ENCODE measurements around the gene PRKG1. TPM values are rescaled to one million over a fixed set of nuclear protein-coding genes. Genes with fewer than 3 reads are reported as not detected.
"Not testable (repeated sequence)": the region's sequence is repeated elsewhere in the genome, so short reads cannot be mapped to it uniquely, and the experiment has no call there.

Gene PRKG1
- total RNA-seq, 1 experiment from 2014 or later: not detected

GRCh38 chr10:51147644-51148399, 73.5 kb downstream of the PRKG1 start:
- DNase-seq (ENCODE audit: low read depth): no peak
- in situ Hi-C loops (cut with HindIII; ENCODE audit: low pct_unique_long_range_greater_than_20kb, low sequenced_read_pairs): no loop called here

GRCh38 chr10:51156926-51157325, 82.6 kb downstream of the PRKG1 start:
- DNase-seq (ENCODE audit: low read depth): no peak

GRCh38 chr10:51158832-51159231, 84.5 kb downstream of the PRKG1 start:
- DNase-seq (ENCODE audit: low read depth): no peak
- in situ Hi-C loops (cut with HindIII; ENCODE audit: low pct_unique_long_range_greater_than_20kb, low sequenced_read_pairs): no loop called here

More at GRCh38 chr10:51156926-51157325, 82.6 kb downstream of the PRKG1 start:
- in situ Hi-C loops (cut with HindIII; ENCODE audit: low pct_unique_long_range_greater_than_20kb, low sequenced_read_pairs): no loop called here

DNA sequence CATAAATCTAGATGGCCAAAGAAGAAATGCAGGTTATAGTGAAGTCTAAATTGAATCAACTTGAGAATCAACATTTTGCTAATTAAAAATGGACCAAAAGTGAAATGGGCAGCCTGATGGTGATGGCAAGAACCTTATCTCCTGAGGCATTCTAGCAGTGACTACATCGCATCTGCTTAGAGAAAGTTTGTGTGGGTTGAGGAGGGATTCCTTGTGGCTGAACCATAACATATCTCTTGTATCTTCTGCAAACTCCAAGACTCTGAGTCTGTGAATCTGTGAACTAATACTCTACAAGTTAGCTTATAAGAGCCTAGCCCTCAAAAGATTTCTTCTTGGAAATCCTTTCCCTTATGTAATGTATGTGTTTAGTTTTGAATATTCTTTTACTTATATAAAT, 85.6 kb downstream of the PRKG1 start:
- in situ Hi-C loops (cut with HindIII; ENCODE audit: low pct_unique_long_range_greater_than_20kb, low sequenced_read_pairs): no loop called here
- DNase-seq (ENCODE audit: low read depth): no peak

GRCh38 chr10:51162002-51162401, 87.7 kb downstream of the PRKG1 start:
- in situ Hi-C loops (cut with HindIII; ENCODE audit: low pct_unique_long_range_greater_than_20kb, low sequenced_read_pairs): no loop called here
- DNase-seq (ENCODE audit: low read depth): no peak

GRCh38 chr10:51163380-51164049, 89.2 kb downstream of the PRKG1 start:
- in situ Hi-C loops (cut with HindIII; ENCODE audit: low pct_unique_long_range_greater_than_20kb, low sequenced_read_pairs); DNase-seq (ENCODE audit: low read depth): not testable (repeated sequence)

DNA sequence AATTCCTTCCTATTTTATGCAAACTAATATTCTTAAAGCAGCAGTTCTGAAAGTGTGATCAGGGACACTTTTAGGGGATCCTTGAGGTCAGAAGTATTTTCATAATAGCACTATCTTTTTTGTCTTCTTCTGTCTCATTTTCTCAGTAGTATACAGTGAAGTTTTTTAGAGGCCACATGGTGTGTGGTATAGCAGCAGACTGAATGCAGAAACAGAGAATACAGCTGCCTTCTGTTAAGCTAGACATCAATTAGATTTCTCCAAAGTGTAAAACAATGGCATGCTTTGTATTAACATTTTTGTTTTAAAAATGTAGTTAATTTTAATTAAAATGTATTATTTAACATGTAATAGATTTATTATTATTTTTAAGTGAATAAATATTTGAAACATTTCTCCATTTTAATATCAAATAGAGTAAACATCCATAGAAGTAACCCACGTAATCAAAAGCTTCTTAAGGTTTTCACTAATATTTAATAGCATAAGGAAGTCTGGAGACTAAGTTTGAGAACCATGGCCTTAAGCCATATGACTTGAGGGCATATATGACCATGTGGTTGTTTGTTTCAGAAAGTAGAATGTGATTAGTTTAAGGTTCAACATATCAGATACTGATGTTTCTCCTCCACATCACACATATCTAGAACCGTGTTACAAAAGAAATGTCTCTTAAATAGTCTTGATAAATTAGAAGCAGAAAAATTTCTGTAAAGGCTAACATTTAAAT, 94.0 kb downstream of the PRKG1 start:
- DNase-seq (ENCODE audit: low read depth): no peak
- in situ Hi-C loops (cut with HindIII; ENCODE audit: low pct_unique_long_range_greater_than_20kb, low sequenced_read_pairs): no loop called here

DNA sequence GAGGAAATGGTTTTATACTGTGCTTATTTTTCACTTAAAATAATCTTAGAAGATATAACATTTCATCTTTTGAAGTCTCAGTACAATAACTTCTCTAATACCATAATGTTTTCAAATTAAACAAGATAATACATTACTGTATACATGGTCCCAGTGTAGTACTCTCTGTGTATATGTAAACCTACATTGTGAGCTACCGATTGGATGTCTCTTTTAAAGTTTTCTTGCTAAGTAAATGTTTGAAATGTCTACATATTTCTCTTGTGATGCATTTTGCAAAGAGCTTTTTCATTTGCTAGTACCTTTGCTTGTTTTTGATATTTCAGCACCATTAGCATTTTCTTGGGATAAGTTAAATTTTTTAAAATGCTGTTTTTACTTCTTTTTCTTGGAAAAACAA, 94.8 kb downstream of the PRKG1 start:
- DNase-seq (ENCODE audit: low read depth): no peak
- in situ Hi-C loops (cut with HindIII; ENCODE audit: low pct_unique_long_range_greater_than_20kb, low sequenced_read_pairs): no loop called here

GRCh38 chr10:51170518-51171245, 96.4 kb downstream of the PRKG1 start:
- no peak for DNase-seq (ENCODE audit: low read depth)

DNA sequence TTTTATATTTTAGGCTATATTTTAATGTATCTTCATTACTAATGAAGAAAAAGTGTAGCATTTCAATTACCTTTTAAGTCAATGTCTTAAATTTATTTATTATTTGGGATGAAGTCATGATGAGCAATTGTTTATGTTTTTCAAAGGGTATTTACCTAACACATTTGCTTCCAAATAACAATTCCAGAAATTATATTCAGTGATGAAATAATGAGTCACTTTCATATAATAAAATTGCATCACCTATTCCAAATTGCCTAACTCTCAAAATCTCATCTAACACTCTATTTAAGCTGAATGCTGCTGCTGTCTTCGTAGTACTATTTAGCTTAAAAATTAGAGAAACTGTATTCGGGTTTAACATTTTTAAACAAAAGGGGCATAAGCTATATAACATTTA, 97.7 kb downstream of the PRKG1 start:
- no peak for DNase-seq (ENCODE audit: low read depth)
- in situ Hi-C loops (cut with HindIII; ENCODE audit: low pct_unique_long_range_greater_than_20kb, low sequenced_read_pairs): no loop called here

More at GRCh38 chr10:51170518-51171245, 96.4 kb downstream of the PRKG1 start:
- in situ Hi-C loops (cut with HindIII; ENCODE audit: low pct_unique_long_range_greater_than_20kb, low sequenced_read_pairs): no loop called here

DNA sequence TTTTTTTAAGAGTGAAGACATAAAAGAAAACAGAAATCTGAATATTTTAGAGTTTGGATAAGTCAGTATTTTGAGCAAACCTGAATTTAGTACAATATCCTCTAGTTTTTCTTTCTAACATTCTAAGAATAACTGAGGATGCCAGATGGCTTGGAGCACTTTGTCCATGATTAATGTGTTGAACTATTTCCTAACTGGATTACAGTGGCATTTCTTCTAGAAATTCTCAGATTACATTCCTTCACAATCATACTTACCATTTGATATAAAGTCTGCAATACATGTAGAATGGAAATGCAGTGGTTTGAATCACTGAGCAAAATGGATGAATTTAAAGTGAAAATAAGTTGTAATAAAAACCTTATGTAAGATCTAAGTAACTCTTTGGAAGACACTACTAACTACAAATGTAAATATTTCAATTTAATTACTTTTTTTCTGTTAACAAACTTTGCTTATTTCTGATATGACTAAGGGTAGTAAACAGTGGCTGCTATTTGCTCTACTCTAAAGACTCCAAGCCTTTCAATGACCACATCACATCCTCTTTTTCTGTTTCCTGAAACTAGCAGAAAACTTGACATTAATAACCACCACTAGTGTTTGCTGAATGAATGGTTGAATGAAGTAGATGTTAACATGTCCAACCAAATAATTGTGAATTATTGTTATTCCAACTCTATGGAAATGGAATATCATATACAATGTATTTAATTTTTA, 102.8 kb downstream of the PRKG1 start:
- in situ Hi-C loops (cut with HindIII; ENCODE audit: low pct_unique_long_range_greater_than_20kb, low sequenced_read_pairs): no loop called here

GRCh38 chr10:51178634-51179033, 104.3 kb downstream of the PRKG1 start:
- in situ Hi-C loops (cut with HindIII; ENCODE audit: low pct_unique_long_range_greater_than_20kb, low sequenced_read_pairs): no loop called here

More for the DNA sequence above, 102.8 kb downstream of the PRKG1 start:
- no peak for DNase-seq (ENCODE audit: low read depth)

DNA sequence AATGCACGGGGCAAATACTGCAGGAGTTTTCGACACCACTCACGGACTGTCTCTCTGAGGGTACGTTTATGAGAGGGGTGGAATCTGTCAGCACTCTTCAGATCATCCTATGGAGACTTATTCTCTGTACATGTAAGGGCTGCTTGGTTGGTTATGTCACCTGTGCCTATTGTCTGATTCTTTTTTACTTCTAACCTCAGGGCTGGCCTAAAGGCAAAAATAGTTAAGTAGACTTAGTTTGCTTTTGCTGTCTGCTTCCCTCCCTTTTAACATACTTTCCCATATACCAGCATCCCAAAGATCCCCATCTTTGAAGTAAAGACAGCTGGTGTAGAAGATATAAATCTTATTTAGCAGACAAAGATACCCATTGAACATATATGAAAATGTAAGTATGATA, 105.9 kb downstream of the PRKG1 start:
- in situ Hi-C loops (cut with HindIII; ENCODE audit: low pct_unique_long_range_greater_than_20kb, low sequenced_read_pairs): no loop called here
- DNase-seq (ENCODE audit: low read depth): no peak

More at GRCh38 chr10:51178634-51179033, 104.3 kb downstream of the PRKG1 start:
- no peak for DNase-seq (ENCODE audit: low read depth)

- in situ Hi-C loops (cut with HindIII; ENCODE audit: low pct_unique_long_range_greater_than_20kb, low sequenced_read_pairs): no loop called here
- DNase-seq (ENCODE audit: low read depth): no peak
Observed at GRCh38 chr10:51183783-51184182, 109.5 kb downstream of the PRKG1 start.

DNA sequence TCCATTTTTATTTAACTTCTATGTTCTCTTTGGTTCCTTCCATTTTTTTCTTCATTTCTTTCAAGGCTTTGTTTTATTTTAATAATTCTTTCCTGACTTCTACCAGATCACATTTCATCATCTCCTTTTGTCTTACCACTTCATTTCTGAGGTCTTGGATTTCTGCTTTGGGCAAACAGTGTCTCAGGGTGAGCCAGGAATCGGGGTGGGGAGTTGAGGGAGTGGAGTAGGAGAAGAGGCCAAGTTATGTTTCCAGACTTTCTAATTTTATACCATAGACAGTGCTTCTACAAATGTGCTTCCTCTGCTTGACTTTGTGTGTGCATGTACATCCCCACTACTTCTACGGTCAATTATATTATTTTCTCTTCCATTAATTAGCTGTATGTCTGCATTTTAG, 112.1 kb downstream of the PRKG1 start:
- in situ Hi-C loops (cut with HindIII; ENCODE audit: low pct_unique_long_range_greater_than_20kb, low sequenced_read_pairs): no loop called here

GRCh38 chr10:51188008-51188407, 113.7 kb downstream of the PRKG1 start:
- no peak for DNase-seq (ENCODE audit: low read depth)
- in situ Hi-C loops (cut with HindIII; ENCODE audit: low pct_unique_long_range_greater_than_20kb, low sequenced_read_pairs): no loop called here

More for the DNA sequence above, 112.1 kb downstream of the PRKG1 start:
- no peak for DNase-seq (ENCODE audit: low read depth)

- in situ Hi-C loops (cut with HindIII; ENCODE audit: low pct_unique_long_range_greater_than_20kb, low sequenced_read_pairs): no loop called here
- DNase-seq (ENCODE audit: low read depth): no peak
Observed at GRCh38 chr10:51188866-51189265, 114.6 kb downstream of the PRKG1 start.
